ENCODE results near the gene CARMIL1.

- TF ChIP-seq, protein P1, sequence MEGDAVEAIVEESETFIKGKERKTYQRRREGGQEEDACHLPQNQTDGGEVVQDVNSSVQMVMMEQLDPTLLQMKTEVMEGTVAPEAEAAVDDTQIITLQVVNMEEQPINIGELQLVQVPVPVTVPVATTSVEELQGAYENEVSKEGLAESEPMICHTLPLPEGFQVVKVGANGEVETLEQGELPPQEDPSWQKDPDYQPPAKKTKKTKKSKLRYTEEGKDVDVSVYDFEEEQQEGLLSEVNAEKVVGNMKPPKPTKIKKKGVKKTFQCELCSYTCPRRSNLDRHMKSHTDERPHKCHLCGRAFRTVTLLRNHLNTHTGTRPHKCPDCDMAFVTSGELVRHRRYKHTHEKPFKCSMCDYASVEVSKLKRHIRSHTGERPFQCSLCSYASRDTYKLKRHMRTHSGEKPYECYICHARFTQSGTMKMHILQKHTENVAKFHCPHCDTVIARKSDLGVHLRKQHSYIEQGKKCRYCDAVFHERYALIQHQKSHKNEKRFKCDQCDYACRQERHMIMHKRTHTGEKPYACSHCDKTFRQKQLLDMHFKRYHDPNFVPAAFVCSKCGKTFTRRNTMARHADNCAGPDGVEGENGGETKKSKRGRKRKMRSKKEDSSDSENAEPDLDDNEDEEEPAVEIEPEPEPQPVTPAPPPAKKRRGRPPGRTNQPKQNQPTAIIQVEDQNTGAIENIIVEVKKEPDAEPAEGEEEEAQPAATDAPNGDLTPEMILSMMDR (IDR thresholded peaks at IDR 0.05; ENCODE audit: low read depth, low read length): no peak
- no peak for TF ChIP-seq EZH2phosphoT487 (IDR thresholded peaks at IDR 0.05; ENCODE audit: low read depth)
Observed at GRCh38 chr6:25465941-25466340, 186.8 kb downstream of the CARMIL1 start.
